Head of caudate nucleus (tissue), 42 donors: Measurements from ENCODE around the gene SYT3.

Experiments
- DNase-seq, 42 donors: peaks; one replicate each; pipeline versions ENCODE4 v3.0.0 to v3.0.0-alpha.2; 2020 to 2021; ENCODE audit warnings: mixed read lengths in 7 of 42
- intact Hi-C: fragments of 100-400 bp; cut with DNase I; formaldehyde crosslinking; loops from one replicate; pipeline ENCODE4 v1.15.0; 2022

The SYT3 gene, protein sequence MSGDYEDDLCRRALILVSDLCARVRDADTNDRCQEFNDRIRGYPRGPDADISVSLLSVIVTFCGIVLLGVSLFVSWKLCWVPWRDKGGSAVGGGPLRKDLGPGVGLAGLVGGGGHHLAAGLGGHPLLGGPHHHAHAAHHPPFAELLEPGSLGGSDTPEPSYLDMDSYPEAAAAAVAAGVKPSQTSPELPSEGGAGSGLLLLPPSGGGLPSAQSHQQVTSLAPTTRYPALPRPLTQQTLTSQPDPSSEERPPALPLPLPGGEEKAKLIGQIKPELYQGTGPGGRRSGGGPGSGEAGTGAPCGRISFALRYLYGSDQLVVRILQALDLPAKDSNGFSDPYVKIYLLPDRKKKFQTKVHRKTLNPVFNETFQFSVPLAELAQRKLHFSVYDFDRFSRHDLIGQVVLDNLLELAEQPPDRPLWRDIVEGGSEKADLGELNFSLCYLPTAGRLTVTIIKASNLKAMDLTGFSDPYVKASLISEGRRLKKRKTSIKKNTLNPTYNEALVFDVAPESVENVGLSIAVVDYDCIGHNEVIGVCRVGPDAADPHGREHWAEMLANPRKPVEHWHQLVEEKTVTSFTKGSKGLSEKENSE

DNA sequence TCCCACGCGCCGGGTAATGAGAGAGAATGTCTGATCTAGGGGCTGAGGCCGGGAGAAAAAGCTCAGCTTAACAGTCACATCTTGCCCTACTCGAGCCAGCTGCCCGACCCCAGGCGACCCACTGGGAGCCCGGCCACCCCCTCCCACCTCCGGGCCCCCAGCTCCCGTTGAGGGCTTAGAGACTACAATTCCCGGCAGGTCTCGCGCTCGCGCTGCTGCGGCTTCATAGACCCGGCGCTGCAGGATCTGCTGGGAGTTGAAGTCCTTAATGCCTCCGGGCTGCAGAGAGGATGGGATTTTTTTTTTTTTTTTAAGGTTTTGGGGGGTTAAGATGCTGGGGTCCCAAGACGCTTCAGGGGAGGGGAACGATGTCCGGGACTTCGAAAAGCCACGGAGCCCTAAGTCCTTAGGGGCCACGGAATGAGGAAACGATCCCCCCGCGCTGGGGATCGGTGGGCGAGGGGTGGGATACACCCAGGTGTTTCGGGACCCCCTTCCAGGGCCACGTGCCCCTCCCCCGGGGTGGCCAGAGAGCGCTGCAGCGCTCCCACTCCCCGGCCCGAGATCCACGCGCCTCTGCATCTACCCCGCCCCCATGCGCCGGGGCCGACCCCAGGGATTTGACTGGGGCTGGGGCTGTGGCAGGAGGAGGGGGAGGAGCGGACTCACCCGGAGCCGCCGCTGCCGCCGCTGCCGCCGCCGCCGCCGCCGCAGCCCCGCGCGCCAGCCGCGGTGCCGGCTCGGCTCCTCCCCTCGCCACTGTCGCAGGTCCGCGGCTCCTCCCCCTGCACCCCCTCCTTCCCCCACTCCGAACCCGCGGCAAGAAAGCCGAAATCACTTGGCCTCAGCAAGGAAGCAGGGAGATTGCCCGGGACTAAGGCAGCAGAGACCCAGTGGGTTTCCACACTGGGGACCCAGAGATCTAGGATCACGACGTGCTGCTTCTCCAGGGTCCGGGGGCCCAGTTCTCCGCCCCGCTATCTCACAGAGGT lies at the start of gene SYT3:
Gene SYT3 (minus strand): TSS at position 761 of the 992 bp plus-strand sequence. CDS start 2,470 bp downstream, outside the sequence.
- peak; percentile 71 to 95 (median 87) for DNase-seq
- intact Hi-C loops, result no loop called here

DNA sequence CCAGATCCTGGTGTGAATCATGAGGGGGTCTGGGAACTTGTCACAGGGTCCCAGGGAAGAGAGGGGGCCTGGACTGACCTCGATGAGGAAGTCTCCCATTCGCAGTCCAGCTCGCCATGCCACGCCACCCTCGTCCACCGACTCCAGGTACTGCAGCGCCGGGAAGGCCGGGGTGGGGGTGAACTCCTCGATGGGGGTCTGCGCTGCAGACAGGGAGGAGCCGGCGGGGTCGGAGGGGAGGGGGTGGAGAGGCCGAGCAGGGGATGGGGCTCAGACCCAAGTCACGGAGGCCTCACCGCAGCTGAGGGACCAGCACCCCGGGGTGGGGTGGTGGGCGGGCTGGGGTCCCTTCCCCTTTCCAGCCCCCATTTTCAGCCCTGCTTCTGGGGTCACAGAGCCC lies 49.1 kb upstream of the SYT3 start:
- no peak for DNase-seq

GRCh38 chr19:50686310-50687032 lies 46.8 kb upstream of the SYT3 start:
- DNase-seq, result no peak
- intact Hi-C loops, result no loop called here

More for the DNA sequence above, 49.1 kb upstream of the SYT3 start:
- intact Hi-C loops, result no loop called here

DNA sequence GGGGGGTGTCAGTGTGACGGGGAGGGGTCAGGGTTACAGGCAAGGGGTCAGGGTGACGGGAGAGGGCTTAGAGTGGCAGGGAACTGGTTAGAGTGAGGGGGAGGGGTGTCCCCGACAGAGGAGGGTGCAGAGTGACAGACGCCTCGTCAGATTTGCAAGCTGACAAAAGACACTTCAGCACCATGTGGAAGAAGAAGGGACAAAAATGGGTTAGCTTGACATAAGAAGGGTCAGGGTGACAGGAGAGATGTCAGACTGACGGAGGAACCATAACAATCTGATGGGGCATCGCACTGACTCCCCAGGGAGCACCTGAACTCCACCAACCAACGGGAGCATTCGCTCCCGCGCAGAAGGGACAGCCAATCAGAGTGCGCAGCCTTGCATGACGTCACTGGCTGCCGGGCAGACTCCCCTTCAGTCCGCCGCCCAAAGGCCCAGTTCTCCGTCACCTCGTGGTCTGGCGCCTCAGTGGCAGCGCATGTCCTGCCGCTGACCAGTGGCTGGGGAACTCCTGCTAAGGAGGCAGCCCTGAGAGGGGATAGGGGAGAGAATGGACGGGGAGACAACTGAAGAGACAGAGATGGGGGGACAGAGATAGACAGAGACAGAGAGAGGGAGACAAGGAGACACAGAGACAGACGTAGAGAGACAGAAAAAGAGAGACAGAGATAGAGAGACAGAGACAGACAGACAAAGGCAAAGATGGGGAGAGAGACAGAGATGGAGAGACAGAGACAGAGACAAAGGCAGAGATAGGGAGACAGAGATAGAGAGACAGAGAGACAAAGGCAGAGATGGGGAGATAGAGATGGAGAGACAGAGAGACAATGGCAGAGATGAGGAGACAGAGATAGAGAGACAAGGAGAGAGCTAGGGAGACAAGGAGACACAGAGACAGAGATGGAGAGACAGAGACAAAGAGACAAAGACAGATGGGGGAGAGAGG lies 39.8 kb upstream of the SYT3 start:
- intact Hi-C loops, result no loop called here
- DNase-seq, result peak; percentile 77 to 92 (median 84)

- DNase-seq, result no peak
- intact Hi-C loops, result no loop called here
These were observed 38.6 kb upstream of the SYT3 start for GRCh38 chr19:50678323-50678722.

DNA sequence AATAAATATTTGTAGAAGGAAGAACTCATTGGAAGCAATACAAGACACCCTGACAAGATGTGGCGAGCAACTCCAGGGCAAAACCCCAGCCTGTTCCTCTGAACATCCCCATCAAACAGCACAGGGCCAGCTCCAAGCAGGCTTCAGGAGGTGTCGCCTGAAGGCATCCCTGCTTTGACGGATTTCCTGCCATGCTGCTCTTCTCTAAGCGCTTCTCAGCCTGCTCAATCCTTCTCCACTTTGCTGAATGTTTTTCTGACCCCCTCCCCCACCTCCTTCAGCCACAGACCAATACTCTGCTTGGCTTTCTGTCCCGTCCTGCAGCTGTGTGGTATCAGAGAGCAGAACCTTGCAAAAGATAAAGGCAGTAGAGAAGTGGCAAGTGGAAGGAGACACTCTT lies 38.0 kb upstream of the SYT3 start:
- DNase-seq, result no peak
- intact Hi-C loops, result no loop called here

DNA sequence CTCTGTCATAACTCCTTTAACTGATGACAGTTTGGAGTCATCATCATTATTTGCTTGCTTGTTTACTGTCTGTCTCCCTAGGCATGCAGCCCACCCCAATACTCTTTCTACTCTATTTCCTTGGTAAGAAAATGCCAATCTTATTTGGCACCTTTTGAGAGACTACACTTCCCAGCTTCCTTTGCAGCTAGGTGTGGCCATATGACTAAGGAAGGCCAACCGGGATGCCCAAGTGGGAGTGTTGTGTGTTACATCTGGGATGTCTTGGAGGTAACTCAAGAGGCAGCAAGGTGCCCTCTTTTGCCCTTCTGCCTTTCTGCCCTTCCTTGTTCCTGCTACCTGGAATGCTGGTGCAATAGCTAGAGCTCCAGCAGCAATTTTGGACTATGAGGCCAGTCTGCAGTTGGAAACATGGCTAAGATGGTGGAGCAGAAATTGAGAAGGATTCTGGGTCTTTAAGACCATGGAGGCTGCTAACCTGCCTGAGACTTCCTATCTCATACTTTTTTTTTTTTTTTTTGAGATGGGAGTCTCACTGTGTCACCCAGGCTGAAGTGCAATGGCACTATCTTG lies 37.0 kb upstream of the SYT3 start:
- intact Hi-C loops, result no loop called here
- no peak for DNase-seq

DNA sequence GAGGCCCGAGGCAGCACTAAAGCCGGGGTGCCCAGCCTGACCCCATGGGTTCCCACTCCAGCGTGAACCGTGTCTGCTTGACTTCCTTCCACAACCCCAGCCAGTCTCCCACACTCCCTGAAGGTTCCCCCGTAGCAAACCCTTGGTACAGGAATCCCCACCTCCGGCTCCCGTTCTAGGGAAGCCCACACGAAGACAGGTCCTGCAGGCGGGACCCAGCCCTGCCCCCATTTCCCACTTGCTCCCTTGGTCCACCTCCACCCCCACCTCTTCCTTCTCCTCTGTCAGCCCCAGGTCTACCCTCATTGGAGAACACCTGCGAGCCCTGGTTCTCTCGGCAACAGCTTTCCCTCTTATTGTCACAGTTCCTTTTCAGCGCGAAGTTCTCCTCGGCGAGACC lies 33.4 kb upstream of the SYT3 start:
- no peak for DNase-seq
- intact Hi-C loops, result no loop called here

DNA sequence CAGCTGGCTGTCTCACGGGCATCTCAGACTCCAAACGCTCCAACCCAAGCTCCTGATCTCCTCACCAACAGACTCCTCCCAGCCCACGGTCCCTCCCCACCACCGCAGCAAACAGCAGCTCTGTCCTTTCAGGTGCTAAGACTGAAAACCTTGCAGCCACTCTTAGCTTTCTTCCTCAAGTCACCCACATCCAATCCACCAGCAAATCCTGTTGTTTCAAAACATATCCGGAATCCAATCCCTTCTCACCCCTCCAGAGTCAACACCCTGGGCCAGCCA lies 30.4 kb upstream of the SYT3 start:
- no peak for DNase-seq
- intact Hi-C loops, result no loop called here

- DNase-seq, result peak in 39 of 42 donors; percentile 16 to 82 (median 59)
- intact Hi-C loops, result loop anchor here (5.0 kb wide), 1 partner anchor 113 kb away; no protein-coding TSS in a partner anchor
These were observed 29.8 kb upstream of the SYT3 start for GRCh38 chr19:50669302-50670101.

GRCh38 chr19:50668879-50669278 lies 29.2 kb upstream of the SYT3 start:
- intact Hi-C loops, result loop anchor here (5.0 kb wide), 1 partner anchor 113 kb away; no protein-coding TSS in a partner anchor
- DNase-seq, result no peak

- intact Hi-C loops, result loop anchor here (5.0 kb wide), 1 partner anchor 114 kb away; no protein-coding TSS in a partner anchor
- DNase-seq, result no peak
These were observed 28.7 kb upstream of the SYT3 start for GRCh38 chr19:50668416-50668815.

DNA sequence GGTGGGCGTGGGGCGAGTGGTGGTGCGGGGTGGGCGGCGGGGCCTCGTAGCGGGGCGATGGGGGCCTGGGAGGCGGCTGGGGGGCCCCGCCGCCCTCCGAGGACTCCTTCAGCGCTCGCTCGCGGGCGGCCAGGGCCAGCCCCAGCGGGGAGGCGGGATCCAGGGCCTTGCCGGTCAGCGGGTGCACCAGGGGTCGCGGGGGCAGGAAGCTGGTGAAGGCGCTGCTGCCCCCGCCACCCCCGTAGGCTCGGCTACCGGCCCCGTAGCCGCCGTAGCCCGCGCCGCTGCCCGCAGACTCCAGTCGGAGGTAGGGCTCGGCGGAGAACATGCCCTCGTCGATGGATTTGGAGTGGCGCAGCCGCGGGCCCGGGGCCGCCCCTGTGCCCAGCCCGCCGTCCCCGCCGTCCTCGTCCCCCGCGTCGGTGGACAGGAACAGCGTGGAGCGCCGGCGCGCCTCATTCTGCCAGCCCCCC lies 28.1 kb upstream of the SYT3 start:
- DNase-seq, result no peak
- intact Hi-C loops, result loop anchor here (5.0 kb wide), 1 partner anchor 115 kb away; no protein-coding TSS in a partner anchor

GRCh38 chr19:50667177-50667758 lies 27.6 kb upstream of the SYT3 start:
- DNase-seq, result no peak

DNA sequence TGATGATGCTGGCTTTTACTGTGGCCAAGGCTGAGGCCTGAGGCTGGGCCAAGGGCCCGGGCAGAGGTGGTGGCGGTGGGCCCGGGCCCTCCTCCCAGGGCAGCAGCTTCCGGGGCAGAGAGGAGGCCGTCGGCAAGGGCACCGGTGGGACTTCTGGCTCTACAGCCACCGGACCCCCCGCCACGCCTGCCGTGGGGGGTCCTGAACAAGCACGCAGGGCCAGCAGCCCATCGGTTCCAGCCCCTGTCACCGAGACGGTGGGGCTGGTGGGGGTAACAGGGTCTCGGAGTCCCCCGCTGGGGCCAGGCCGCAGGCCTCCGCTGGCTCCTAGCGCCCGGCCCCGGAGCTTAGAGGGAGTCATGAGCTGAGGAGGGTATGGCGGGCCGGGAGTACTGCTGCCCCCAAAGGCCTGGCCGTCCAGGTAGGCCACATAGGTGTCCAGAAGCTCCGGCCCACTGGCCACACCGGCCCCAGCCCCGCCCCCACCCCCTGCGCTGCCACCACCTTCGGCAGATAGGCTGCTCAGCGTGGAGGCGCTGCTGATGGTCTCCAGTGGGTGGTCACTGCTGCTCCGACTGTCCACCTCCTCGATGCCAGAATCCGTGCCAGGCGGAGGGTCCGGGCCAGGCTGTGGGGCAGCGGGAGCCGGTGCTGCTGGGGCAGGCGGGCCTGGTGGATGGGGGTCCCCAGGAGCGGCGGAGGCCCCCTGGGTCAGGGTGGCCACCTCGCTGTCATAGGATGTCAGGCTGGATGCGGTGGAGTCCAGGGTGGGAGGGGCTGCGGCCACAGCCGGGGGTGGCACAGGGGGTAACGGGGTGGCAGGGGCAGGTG lies 26.9 kb upstream of the SYT3 start:
- intact Hi-C loops, result loop anchor here (5.0 kb wide), 1 partner anchor 116 kb away; no protein-coding TSS in a partner anchor
- DNase-seq, result no peak

More at GRCh38 chr19:50667177-50667758, 27.6 kb upstream of the SYT3 start:
- intact Hi-C loops, result loop anchor here (5.0 kb wide), 1 partner anchor 115 kb away; no protein-coding TSS in a partner anchor
